Fibroblast of skin of back (primary cell): ENCODE data around the gene LHX5. TPM values are rescaled to one million over a fixed set of nuclear protein-coding genes. Genes with fewer than 3 reads are reported as not detected.
"Not testable (repeated sequence)": the region's sequence is repeated elsewhere in the genome, so short reads cannot be mapped to it uniquely, and the experiment has no call there.

Experiments
- DNase-seq: peaks from one replicate; pipeline ENCODE4 v3.0.0-alpha.2; 2013
- polyA plus RNA-seq, 2 experiments: library from polyadenylated mRNA; unstranded; fragments of 120-200 nt; gene quantifications; one replicate each; pipeline ENCODE4 v1.2.1, GENCODE V29; 2013; ENCODE audit not compliant: insufficient read length in 2 of 2

The LHX5 gene
- polyA plus RNA-seq (2013, experiment 1 of 2; ENCODE audit: insufficient read length), result not detected
- polyA plus RNA-seq (2013, experiment 2 of 2; ENCODE audit: insufficient read length), result not detected

- DNase-seq, result no peak
These were observed at the start of gene LHX5 for GRCh38 chr12:113471619-113472171. Gene LHX5, minus strand, starts transcription at chr12:113471871. Its CDS starts 373 bp downstream, at chr12:113471498.

- DNase-seq, result no peak
These were observed 48.0 kb upstream of the LHX5 start for GRCh38 chr12:113519464-113520307.

GRCh38 chr12:113515082-113515856 lies 43.6 kb upstream of the LHX5 start:
- no peak for DNase-seq

- no peak for DNase-seq
These were observed 42.9 kb upstream of the LHX5 start for GRCh38 chr12:113514602-113515001.

- no peak for DNase-seq
These were observed 40.9 kb upstream of the LHX5 start for GRCh38 chr12:113512568-113512967.

GRCh38 chr12:113506867-113507266 lies 35.2 kb upstream of the LHX5 start:
- DNase-seq, result no peak

GRCh38 chr12:113505941-113506340 lies 34.3 kb upstream of the LHX5 start:
- DNase-seq, result no peak

GRCh38 chr12:113504917-113505316 lies 33.2 kb upstream of the LHX5 start:
- DNase-seq, result no peak

GRCh38 chr12:113500782-113501311 lies 29.2 kb upstream of the LHX5 start:
- no peak for DNase-seq

GRCh38 chr12:113500306-113500675 lies 28.6 kb upstream of the LHX5 start:
- no peak for DNase-seq

GRCh38 chr12:113498490-113498889 lies 26.8 kb upstream of the LHX5 start:
- DNase-seq, result no peak

GRCh38 chr12:113497693-113498092 lies 26.0 kb upstream of the LHX5 start:
- no peak for DNase-seq

GRCh38 chr12:113495941-113496340 lies 24.3 kb upstream of the LHX5 start:
- DNase-seq, result not testable (repeated sequence)

- no peak for DNase-seq
These were observed 16.7 kb upstream of the LHX5 start for GRCh38 chr12:113488322-113488721.

GRCh38 chr12:113486722-113487121 lies 15.1 kb upstream of the LHX5 start:
- no peak for DNase-seq

- DNase-seq, result no peak
These were observed 13.7 kb upstream of the LHX5 start for GRCh38 chr12:113485330-113485729.

- DNase-seq, result no peak
These were observed 10.7 kb upstream of the LHX5 start for GRCh38 chr12:113482334-113482733.

- no peak for DNase-seq
These were observed 8.8 kb upstream of the LHX5 start for GRCh38 chr12:113480336-113480971.

GRCh38 chr12:113479590-113480335 lies 8.1 kb upstream of the LHX5 start:
- peak; percentile 29 for DNase-seq

- no peak for DNase-seq
These were observed 7.5 kb upstream of the LHX5 start for GRCh38 chr12:113479216-113479589.

- no peak for DNase-seq
These were observed 6.8 kb upstream of the LHX5 start for GRCh38 chr12:113478351-113479011.
